LHCN-M2 (cell line): ENCODE measurements around the gene PLD5. TPM values are rescaled to one million over a fixed set of nuclear protein-coding genes. Genes with fewer than 3 reads are reported as not detected.
"Not testable (repeated sequence)": the region's sequence is repeated elsewhere in the genome, so short reads cannot be mapped to it uniquely, and the experiment has no call there.

ENCODE experiments used
- DNase-seq: peaks from one replicate; pipeline ENCODE4 v3.0.0-alpha.2; 2012; ENCODE audit warnings: low read depth
- total RNA-seq: library from RNA; depleted of rRNA; stranded (reverse); fragments of >200 nt; gene quantifications from 2 replicates; pipeline ENCODE4 v1.2.3, GENCODE V29; 2014

Gene PLD5
- total RNA-seq, 1 experiment from 2014 or later: 0.11 TPM

DNA sequence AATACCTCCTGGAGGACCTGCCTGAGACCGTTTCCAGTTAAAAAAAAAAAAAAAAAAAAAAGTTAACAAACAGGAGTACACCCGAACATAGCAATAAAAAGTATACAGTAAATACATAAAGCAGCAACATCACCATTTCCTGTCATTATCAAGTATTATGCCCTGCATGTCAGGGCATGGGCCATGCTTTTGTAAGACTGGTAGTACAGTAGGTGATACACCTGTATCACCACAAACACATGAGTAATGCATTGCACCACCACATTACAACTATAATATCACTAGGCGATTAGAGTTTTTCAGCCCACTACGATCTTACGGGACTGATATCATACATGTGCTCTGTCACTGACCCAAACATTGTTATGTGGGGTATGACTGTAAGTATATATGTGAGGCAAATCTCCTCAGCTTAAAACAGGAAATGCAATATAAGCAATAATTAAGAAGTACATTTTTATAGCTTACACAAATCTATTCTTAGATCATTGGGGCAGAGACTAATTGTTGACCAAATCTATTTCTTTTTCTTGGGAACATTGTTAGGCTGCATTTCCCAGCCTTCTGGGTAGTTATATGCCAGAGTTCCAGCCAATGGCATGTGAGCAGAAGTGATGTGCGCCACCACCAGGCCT lies 98.1 kb downstream of the PLD5 start:
- no peak for DNase-seq

DNA sequence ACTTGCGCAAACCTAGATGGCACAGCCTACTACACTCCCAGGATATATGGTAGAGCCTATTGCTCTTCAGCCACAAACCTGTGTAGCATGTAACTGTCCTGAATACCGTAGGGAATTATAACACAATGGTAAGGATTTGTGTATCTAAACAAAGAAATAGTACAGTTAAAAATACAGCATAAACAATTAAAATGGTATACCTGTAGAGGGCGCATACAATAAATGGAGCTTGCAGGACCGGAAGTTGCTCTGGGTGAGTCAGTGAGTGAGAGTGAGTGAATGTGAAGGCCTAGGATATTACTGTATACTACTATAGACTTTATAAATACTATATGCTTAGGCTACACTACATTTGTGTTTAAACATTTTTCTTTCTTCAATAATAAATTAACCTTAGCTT lies 99.3 kb downstream of the PLD5 start:
- peak; percentile 8 for DNase-seq

DNA sequence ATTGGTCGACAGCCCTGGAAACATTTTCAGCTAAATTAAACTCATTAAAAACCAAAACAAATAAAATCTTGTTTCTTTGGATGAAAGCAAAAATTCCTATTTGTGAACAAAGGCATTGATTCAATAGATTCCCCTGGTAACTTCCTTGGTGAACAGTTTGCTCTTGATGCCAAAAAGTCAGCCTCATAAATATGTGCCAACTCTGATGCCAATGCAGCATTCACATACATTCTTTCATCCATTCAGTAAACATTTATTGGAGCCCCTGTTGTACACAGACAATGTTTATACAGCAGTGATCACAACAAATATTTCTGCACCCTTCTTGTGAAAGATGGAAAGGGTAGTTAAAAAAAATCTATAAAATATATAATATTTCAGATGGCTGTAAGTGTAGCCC lies 107.8 kb downstream of the PLD5 start:
- DNase-seq: no peak

GRCh38 chr1:242412921-242413320 lies 111.6 kb downstream of the PLD5 start:
- DNase-seq: no peak

DNA sequence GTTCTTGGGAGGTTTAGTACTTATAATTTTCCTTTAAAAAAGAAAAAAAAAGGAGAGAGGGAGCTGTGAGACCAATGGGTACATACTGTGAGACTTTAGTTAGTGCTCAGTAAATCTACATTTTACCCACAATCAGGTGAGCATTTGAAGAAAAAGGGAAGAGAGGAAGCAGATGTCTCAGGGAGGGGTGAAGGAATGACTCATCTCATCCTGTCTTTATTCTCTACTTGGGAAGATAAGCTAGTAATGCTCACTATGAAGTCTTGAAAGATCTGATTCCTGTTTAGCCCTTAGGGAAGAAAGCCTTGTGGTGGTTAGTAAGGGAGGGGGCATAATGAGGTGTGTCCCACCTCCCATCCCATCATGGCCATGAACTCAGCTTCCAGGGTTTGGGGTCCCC lies 112.6 kb downstream of the PLD5 start:
- DNase-seq: no peak

- peak; percentile 1 for DNase-seq
Measured at GRCh38 chr1:242405947-242406346, 118.5 kb downstream of the PLD5 start.

- DNase-seq: no peak
Measured at GRCh38 chr1:242404296-242404695, 120.2 kb downstream of the PLD5 start.

DNA sequence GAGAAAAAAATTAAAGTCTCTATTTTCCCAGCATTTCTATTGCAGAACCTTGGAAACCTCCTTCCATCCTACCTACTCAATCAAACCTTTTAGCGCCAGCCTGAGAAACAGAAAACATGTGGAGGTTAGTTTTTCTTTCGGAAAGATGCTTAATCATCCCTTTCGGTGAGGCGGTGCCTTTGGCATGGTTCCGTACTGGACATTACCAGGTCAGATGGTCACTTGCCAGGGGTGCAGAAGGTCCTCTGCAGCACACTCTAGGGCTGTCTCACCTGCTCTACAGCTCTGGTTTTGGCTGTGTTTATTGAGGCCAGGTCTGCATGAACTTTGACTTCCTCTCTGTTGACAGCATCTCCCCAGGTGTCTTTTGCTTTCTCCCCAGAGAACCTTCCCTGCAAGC lies 121.5 kb downstream of the PLD5 start:
- DNase-seq: no peak

DNA sequence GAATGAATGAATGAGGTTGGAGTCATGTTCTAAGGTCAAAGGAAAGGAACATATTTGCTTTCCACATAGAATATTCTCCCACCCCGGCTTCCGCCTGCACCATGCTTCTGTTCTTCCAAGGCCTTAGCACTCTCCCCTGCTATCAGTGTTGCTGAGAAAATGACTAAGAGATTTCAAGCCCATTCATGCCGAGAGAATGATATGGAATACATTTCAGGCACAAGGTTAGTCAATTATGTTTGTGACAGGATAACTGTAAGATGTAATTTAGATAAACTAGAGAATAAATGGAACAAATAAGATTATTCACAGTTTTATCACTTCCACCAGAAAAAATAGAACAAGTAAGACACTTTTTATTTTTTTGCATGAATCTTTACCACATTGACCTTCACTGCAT lies 122.6 kb downstream of the PLD5 start:
- DNase-seq: no peak

GRCh38 chr1:242398351-242398750 lies 126.1 kb downstream of the PLD5 start:
- no peak for DNase-seq

DNA sequence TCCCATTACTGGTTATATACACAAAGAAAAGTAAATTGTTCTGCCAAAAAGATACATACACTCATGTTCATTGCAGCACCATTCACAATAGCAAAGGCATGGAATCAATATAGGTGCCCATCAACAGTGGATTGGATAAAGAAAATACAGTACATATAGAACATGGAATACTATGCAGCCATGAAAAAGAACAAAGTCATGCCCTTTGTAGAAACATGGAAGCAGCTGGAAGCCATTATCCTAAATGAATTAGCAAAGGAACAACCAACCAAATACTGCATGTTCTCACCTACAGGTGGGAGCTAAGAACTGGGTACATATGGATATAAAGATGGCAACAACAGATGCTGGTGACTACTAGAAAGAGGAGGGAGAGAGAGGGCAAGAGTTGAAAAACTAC lies 132.6 kb downstream of the PLD5 start:
- DNase-seq: no peak

DNA sequence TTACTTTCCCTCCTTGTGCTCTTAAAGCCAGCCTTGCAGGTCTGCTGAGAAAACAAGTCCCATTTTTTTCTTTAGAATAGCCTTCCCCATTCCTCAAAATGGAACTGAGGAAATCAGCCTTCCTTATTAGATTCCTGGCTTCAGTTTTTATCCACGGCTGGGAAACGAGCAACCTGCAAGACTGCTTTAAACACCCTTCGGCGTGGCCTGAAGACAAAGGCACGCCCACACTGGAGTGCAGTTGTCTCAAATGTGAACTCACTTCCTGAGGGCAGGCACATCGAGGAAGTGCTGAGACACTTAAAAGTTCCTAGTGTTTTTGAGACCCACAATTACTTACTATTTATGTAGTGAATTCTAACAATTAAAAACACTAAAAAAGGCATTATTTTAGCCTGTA lies 148.4 kb downstream of the PLD5 start:
- not testable (repeated sequence) for DNase-seq

GRCh38 chr1:242350446-242350845 lies 174.1 kb downstream of the PLD5 start:
- not testable (repeated sequence) for DNase-seq

DNA sequence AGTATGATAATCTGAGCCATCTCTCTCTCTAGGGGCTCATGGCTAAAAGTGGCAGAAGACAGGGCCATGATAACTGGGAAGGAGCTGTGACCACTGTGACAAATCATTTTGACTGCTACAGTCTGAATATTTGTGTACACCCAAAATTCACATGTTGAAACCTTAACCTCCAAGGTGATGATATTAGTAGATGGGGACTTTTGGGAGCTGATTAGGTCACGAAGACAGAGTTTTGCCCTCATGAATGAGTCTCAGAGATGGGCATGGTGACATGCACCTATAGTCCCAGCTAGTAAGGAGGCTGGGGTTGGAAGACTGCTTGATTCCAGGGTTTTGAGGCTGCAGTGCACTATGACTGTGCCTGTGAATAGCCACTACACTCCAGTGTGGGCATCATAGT lies 174.9 kb downstream of the PLD5 start:
- no peak for DNase-seq

DNA sequence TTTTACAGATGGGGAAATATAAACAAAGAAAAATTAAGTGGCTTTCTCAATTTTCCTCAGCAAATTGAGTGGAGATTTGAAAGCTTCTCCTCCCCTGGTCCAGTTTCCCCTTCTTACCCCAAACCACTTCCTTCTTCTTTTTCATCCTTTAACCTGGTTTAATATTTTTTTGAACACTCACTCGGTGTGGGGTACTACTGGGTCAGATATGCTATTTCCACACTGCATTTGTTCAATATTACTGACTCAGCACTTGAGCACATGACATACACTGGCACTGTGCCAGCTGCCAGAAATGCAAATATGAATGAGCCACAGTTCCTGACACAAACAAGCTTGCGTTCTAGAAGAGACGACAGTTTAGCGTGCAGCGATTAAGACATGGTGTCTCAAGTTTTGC lies 193.6 kb downstream of the PLD5 start:
- DNase-seq: not testable (repeated sequence)

GRCh38 chr1:242327381-242327780 lies 197.1 kb downstream of the PLD5 start:
- not testable (repeated sequence) for DNase-seq

GRCh38 chr1:242321981-242322380 lies 202.5 kb downstream of the PLD5 start:
- not testable (repeated sequence) for DNase-seq

DNA sequence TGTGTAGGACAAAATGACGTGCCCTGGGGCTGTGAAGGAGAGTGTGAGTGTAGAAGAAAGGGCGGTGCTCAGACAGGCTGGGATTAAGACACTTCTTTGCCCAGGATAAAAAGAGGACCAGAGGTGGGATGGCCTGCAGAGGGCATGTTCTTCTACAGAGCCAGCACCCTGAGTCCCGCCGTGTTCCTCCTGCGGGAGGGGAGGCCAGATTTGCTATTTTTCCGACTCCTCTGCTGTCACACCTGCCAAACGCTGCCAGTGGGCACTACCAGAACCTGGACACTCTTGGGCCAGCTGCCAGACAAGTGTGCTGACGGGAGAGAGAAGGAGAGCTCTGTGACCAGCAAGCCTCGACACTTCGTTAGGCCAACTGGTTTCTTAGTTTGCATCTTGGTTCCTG lies 206.4 kb downstream of the PLD5 start:
- no peak for DNase-seq

DNA sequence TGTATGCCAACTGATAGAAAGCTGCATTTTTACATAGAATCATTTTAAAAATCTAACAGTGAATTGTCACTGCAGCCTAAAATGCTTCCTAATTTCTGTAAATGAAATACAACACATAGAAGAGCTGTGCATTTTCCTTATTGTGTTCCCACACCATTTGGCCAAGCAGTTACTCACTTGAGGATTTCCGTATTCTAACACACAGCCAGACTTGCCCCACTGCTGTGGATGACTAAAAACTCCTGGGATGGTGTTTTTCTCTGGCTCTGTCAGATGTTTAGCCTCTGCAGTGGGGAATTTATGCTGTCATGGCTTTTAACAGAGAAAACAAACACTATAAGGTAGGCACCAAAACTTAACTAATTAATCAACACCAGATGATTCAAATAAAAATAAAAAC lies 209.6 kb downstream of the PLD5 start:
- not testable (repeated sequence) for DNase-seq

DNA sequence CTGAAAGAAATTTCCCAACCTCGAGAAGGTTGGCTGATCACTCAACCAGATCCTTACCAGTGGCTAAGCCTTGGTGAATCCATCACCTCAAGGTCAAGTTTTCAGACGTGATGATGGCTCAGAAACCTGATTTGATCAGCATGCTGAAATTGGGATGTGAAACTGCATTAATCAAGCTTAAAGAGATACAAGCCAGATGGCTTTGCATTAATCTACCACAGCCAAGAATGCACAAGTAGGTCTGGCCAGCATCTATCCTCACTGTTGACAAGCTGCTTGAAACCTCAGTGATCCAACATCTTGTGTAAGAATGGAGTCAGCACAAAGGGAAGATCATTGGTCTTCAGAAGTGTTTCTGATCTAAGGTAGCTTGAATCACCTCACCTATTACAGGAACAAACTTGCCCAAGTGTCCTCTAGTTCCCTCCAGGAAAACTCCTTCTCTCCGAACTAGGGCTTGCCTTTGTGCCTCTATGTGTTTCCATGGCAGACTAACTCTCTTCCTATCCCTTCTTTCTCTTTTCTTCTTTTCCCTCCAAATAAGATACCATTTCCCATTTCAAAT lies 210.3 kb downstream of the PLD5 start:
- DNase-seq: not testable (repeated sequence)

GRCh38 chr1:242308681-242309080 lies 215.8 kb downstream of the PLD5 start:
- DNase-seq: not testable (repeated sequence)

DNA sequence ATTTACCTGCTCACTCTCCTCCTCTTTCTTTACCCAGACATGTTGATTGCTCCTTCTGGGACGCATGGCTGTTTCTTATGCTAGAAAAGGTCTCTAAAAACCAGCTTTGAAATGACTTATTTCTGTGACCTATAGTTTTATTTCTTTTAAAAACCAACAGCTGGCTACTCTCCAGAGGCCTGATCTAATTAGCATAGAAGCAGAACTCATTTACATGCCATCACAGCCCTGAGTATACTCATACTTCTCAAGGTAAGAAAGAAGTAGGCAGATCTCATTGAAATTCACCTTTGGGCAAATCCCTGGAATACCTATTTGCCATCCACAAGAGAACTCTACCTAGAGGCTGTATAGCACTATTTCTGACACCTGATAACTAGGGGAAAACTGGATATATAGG lies 230.7 kb downstream of the PLD5 start:
- not testable (repeated sequence) for DNase-seq

DNA sequence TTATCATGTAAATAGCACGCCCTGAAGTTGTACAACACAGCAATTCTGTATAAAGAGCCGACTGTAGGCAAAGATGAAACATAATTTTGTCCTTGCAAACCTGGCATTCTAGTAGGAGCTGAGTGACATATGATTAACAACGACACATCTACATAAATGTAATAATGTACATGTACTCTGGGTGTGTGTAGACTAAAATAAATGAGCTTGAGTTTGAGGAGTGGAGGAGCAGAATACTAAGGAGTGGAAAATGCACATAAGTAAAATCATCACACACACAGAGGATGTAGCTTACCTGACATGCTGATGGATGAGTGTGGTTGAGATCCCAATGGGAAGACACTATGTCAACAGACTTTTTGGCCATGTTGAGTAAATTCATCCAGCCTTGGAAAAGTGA lies 236.4 kb downstream of the PLD5 start:
- not testable (repeated sequence) for DNase-seq
